Stimulated activated CD4-positive, alpha-beta T cell treated with anti-CD3 and anti-CD28 coated beads, Interleukin-2, amount 100 ng/mL, for 4 hours (primary cell): Measurements from ENCODE around the gene KIAA0930.

Source experiments
- DNase-seq: peaks from one replicate; pipeline ENCODE4 v3.0.0-alpha.2; 2020; ENCODE audit warnings: low read depth

KIAA0930 gene

GRCh38 chr22:45237065-45237990 is 3.4 kb downstream of the KIAA0930 start:
- no peak for DNase-seq

GRCh38 chr22:45235851-45236342 is 4.8 kb downstream of the KIAA0930 start:
- no peak for DNase-seq

GRCh38 chr22:45235101-45235777 is 5.5 kb downstream of the KIAA0930 start:
- no peak for DNase-seq

GRCh38 chr22:45233827-45234226 is 6.9 kb downstream of the KIAA0930 start:
- no peak for DNase-seq

- no peak for DNase-seq
Observed at GRCh38 chr22:45233386-45233785, 7.3 kb downstream of the KIAA0930 start.

GRCh38 chr22:45231293-45231692 is 9.4 kb downstream of the KIAA0930 start:
- DNase-seq, result no peak

GRCh38 chr22:45230026-45230721 is 10.5 kb downstream of the KIAA0930 start:
- DNase-seq, result no peak

- no peak for DNase-seq
Observed at GRCh38 chr22:45229181-45229580, 11.5 kb downstream of the KIAA0930 start.

- no peak for DNase-seq
Observed at GRCh38 chr22:45228401-45228754, 12.3 kb downstream of the KIAA0930 start.

- no peak for DNase-seq
Observed at GRCh38 chr22:45227645-45228400, 12.9 kb downstream of the KIAA0930 start.

GRCh38 chr22:45226503-45227186 is 14.0 kb downstream of the KIAA0930 start:
- DNase-seq, result no peak

GRCh38 chr22:45225732-45226502 is 14.8 kb downstream of the KIAA0930 start:
- DNase-seq, result no peak

GRCh38 chr22:45224988-45225731 is 15.5 kb downstream of the KIAA0930 start:
- no peak for DNase-seq

- no peak for DNase-seq
Observed at GRCh38 chr22:45224331-45224730, 16.4 kb downstream of the KIAA0930 start.

- DNase-seq, result no peak
Observed at GRCh38 chr22:45223304-45224117, 17.2 kb downstream of the KIAA0930 start.

- DNase-seq, result no peak
Observed at GRCh38 chr22:45221201-45221600, 19.5 kb downstream of the KIAA0930 start.

GRCh38 chr22:45218976-45219375 is 21.7 kb downstream of the KIAA0930 start:
- peak; percentile 28 for DNase-seq

- no peak for DNase-seq
Observed at GRCh38 chr22:45217806-45218205, 22.9 kb downstream of the KIAA0930 start.

- DNase-seq, result no peak
Observed at GRCh38 chr22:45217345-45217744, 23.3 kb downstream of the KIAA0930 start.
